ENCODE data around the gene SCAMP2. TPM values are rescaled to one million over a fixed set of nuclear protein-coding genes. Genes with fewer than 3 reads are reported as not detected.

SCAMP2 gene
- total and polyA plus RNA-seq, 2 of the 13 experiments (the other 11 are each of a cell fraction or from before 2014, with no cell fraction given) = 34.8 to 121 TPM

DNA sequence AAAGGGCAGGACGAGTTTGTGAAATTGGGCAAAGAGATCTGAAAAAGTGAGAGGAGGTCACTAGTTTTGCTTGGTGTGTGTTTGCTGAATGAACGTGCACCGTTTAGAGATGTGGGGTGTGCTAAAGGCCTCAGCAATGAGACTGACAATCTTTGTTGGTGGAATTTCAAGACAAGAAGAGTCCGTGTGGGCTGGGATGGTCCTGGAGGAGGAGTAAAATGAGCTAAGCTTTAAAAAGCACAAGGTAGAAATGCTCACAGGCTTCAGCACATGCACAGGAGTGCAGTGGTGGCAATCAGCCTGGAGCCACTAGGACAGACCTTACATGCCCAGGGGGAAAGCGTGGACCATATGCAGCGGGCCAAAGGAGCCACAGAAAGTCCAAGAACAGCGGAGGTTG, 48.2 kb downstream of the SCAMP2 start:
- TF ChIP-seq HDAC1 (CRISPR knock-in tag; IDR thresholded peaks at IDR 0.05) (no peak), ZNF276 (CRISPR knock-in tag; IDR thresholded peaks at IDR 0.05; ENCODE audit: low read depth) (no peak), AHDC1 (CRISPR knock-in tag; IDR thresholded peaks at IDR 0.05; ENCODE audit: borderline replicate concordance) (no peak), ZNF546 (CRISPR knock-in tag; conservative IDR thresholded peaks at IDR 0.05) (no peak), ARHGAP35 (CRISPR knock-in tag; IDR thresholded peaks at IDR 0.05; ENCODE audit: borderline replicate concordance) (no peak), HCFC1 (IDR thresholded peaks at IDR 0.05; ENCODE audit: low read depth, low read length) (no peak), ZSCAN20 (CRISPR knock-in tag; IDR thresholded peaks at IDR 0.05; ENCODE audit: borderline replicate concordance) (no peak), YY1 (IDR thresholded peaks at IDR 0.05; ENCODE audit: insufficient read depth, insufficient replicate concordance, low read depth, low read length) (no peak), NKX3-1 (CRISPR knock-in tag; IDR thresholded peaks at IDR 0.05) (no peak), ZNF317 (CRISPR knock-in tag; IDR thresholded peaks at IDR 0.05) (no peak), ZNF761 (CRISPR knock-in tag; conservative IDR thresholded peaks at IDR 0.05) (no peak)
- TF ChIP-seq, protein P1, sequence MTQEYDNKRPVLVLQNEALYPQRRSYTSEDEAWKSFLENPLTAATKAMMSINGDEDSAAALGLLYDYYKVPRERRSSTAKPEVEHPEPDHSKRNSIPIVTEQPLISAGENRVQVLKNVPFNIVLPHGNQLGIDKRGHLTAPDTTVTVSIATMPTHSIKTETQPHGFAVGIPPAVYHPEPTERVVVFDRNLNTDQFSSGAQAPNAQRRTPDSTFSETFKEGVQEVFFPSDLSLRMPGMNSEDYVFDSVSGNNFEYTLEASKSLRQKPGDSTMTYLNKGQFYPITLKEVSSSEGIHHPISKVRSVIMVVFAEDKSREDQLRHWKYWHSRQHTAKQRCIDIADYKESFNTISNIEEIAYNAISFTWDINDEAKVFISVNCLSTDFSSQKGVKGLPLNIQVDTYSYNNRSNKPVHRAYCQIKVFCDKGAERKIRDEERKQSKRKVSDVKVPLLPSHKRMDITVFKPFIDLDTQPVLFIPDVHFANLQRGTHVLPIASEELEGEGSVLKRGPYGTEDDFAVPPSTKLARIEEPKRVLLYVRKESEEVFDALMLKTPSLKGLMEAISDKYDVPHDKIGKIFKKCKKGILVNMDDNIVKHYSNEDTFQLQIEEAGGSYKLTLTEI (CRISPR knock-in tag; conservative IDR thresholded peaks at IDR 0.05) = no peak
- POLR2A ChIA-PET = no interaction called here
- no peaks in the 10 kb centered on the region for H3K79me2 ChIP-seq (ENCODE audit: insufficient read depth, low read length)
- H3K27me3 ChIP-seq (ENCODE audit: control insufficient read depth in 1 of 2, insufficient read depth in 2 of 2, low read length in 2 of 2) = peaks cover 7 to 50% of the 10 kb centered on the region in 2 experiments; a peak in 4 of 5 replicates
- no peaks in the 10 kb centered on the region for H3K4me1 ChIP-seq (ENCODE audit: insufficient read depth, low read length)
- H2AFZ ChIP-seq (ENCODE audit: low read length) = no peak overlapping the region
- no peaks in the 10 kb centered on the region for H3K36me3 ChIP-seq (replicated peaks in 1 of 2; ENCODE audit: control insufficient read depth in 1 of 2, insufficient read depth in 2 of 2, low read length in 2 of 2)
- FAIRE-seq (no peak), ATAC-seq (no peak), DNase-seq (ENCODE audit: low spot score) (no peak)
- intact Hi-C loops (cut with micrococcal nuclease; ENCODE audit: unreplicated experiment) = no loop called here
- CTCF ChIA-PET (ENCODE audit: low intra/inter-chr PET ratio, low total read pairs) = no interaction called here
- H3K9ac ChIP-seq (ENCODE audit: insufficient read depth, low read depth, low read length) = no peak overlapping the region
- H3K9me3 ChIP-seq (ENCODE audit: low read length) = no peaks in the 10 kb centered on the region
- in situ Hi-C loops (cut with HindIII; ENCODE audit: extremely low pct_ligation_motif_present, low pct_unique_long_range_greater_than_20kb) = no loop called here
- no peak overlapping the region for H3K4me3 ChIP-seq (replicated peaks in 1 of 3; ENCODE audit: insufficient read depth in 1 of 3, low read depth in 2 of 3, low read length in 3 of 3)
- no peaks in the 10 kb centered on the region; the same call in 1 of the 2 replicates for H4K20me1 ChIP-seq (ENCODE audit: insufficient read depth, low read length)
- BruUV-seq (replicated peaks) = no TSS peak
- H3K4me2 ChIP-seq (ENCODE audit: low read depth, low read length) = no peak overlapping the region
- no peak overlapping the region for H3K27ac ChIP-seq (ENCODE audit: extremely low read length, insufficient read depth, low read length)
- 9% methylated on average over 7 of the region's 7 CpGs for WGBS (ENCODE audit: low lambda C conversion rate)

Measured in HepG2 (cell line).